OCI-LY1 (cell line): ENCODE results near the gene ITIH2.

ENCODE experiments used
- H2AFZ ChIP-seq: fragments of 200-600 bp; sonication (generic), shearing (Covaris generic); 2 replicates; pipeline ENCODE4 v1.6.0; 2014; ENCODE audit warnings: antibody characterized with exemption, mild to moderate bottlenecking, low read length
- H3F3A ChIP-seq: fragments of 200-600 bp; sonication (generic), shearing (Covaris generic); 2 replicates; pipeline ENCODE4 v1.6.0; 2014; ENCODE audit warnings: mild to moderate bottlenecking, antibody characterized with exemption, low read length, moderate library complexity; ENCODE audit not compliant: insufficient read depth
- H3K27ac ChIP-seq: fragments of 200-600 bp; sonication (generic); 2 replicates; pipeline ENCODE4 v1.5.1; 2014; ENCODE audit warnings: low read length, mixed run types, mild to moderate bottlenecking, low read depth; ENCODE audit not compliant: poor library complexity, severe bottlenecking
- H3K27me3 ChIP-seq: fragments of 200-600 bp; sonication (generic); 2 replicates; pipeline ENCODE4 v1.6.0; 2014; ENCODE audit warnings: antibody characterized with exemption, mild to moderate bottlenecking, low read length, moderate library complexity; ENCODE audit not compliant: insufficient read depth
- H3K36me3 ChIP-seq: fragments of 200-600 bp; sonication (generic); 2 replicates; pipeline ENCODE4 v1.6.1; 2014; ENCODE audit warnings: mild to moderate bottlenecking, antibody characterized with exemption, low read length, moderate library complexity, mixed read lengths; ENCODE audit not compliant: insufficient read depth
- H3K4me1 ChIP-seq: fragments of 200-600 bp; sonication (generic); 2 replicates; pipeline ENCODE4 v1.5.1; 2014; ENCODE audit warnings: mild to moderate bottlenecking, low read length, moderate library complexity; ENCODE audit not compliant: insufficient read depth, severe bottlenecking
- H3K4me2 ChIP-seq: fragments of 200-600 bp; sonication (generic), shearing (Covaris generic); 2 replicates; pipeline ENCODE4 v1.6.1; 2014; ENCODE audit warnings: low read length
- H3K4me3 ChIP-seq: fragments of 200-600 bp; sonication (generic); 2 replicates; pipeline ENCODE4 v1.5.1; 2014; ENCODE audit warnings: low read length, low read depth, mild to moderate bottlenecking, mixed read lengths; ENCODE audit not compliant: poor library complexity, severe bottlenecking
- H3K79me2 ChIP-seq: fragments of 200-600 bp; shearing (Covaris generic); 2 replicates; pipeline ENCODE4 v1.6.1; 2016; ENCODE audit warnings: mixed run types, low read length, mixed read lengths; ENCODE audit not compliant: insufficient read depth
- H3K9ac ChIP-seq: fragments of 200-600 bp; sonication (generic), shearing (Covaris generic); 2 replicates; pipeline ENCODE4 v1.6.1; 2014; ENCODE audit warnings: mild to moderate bottlenecking, low read length, mixed read lengths
- H3K9me2 ChIP-seq: fragments of 200-600 bp; sonication (generic), shearing (Covaris generic); 2 replicates; pipeline ENCODE4 v1.6.1; 2014; ENCODE audit warnings: low read depth, mild to moderate bottlenecking, low read length, mixed read lengths
- H3K9me3 ChIP-seq: fragments of 200-600 bp; shearing (Covaris generic); 2 replicates; pipeline ENCODE4 v1.6.1; 2014; ENCODE audit warnings: low read length, mixed read lengths
- H4K20me1 ChIP-seq: fragments of 200-600 bp; sonication (generic), shearing (Covaris generic); 2 replicates; pipeline ENCODE4 v1.6.0; 2016; ENCODE audit warnings: mild to moderate bottlenecking, low read length; ENCODE audit not compliant: insufficient read depth
- CTCF ChIP-seq: fragments of 200-600 bp; sonication (generic), shearing (Covaris generic); IDR thresholded peaks from 2 replicates; pipeline ENCODE4 v1.5.1; 2017; ENCODE audit warnings: mild to moderate bottlenecking, antibody characterized with exemption, low read length, moderate library complexity, mixed read lengths
- EZH2 ChIP-seq: fragments of 200-600 bp; sonication (generic), shearing (Covaris generic); IDR thresholded peaks from 2 replicates; pipeline ENCODE4 v1.8.0; 2017; ENCODE audit warnings: borderline replicate concordance, mixed run types, mild to moderate bottlenecking, antibody characterized with exemption, low read length, moderate library complexity, mixed read lengths

Gene ITIH2

GRCh38 chr10:7722927-7723529 lies 19.9 kb downstream of the ITIH2 start:
- H3K4me2 ChIP-seq = no peak overlapping the region
- H3K36me3 ChIP-seq = no peaks in the 10 kb centered on the region
- no peak overlapping the region for H3K27ac ChIP-seq
- no peaks in the 10 kb centered on the region for H3K79me2 ChIP-seq
- no peaks in the 10 kb centered on the region for H3K4me1 ChIP-seq
- H3K4me3 ChIP-seq = no peak overlapping the region
- H3K9me2 ChIP-seq = no peaks in the 10 kb centered on the region
- TF ChIP-seq CTCF (no peak), EZH2 (no peak)
- H3K9ac ChIP-seq = no peak overlapping the region
- no peaks in the 10 kb centered on the region for H3K27me3 ChIP-seq
- no peaks in the 10 kb centered on the region for H3K9me3 ChIP-seq
- no peak overlapping the region for H2AFZ ChIP-seq
- H3F3A ChIP-seq = no peaks in the 10 kb centered on the region
- H4K20me1 ChIP-seq = no peaks in the 10 kb centered on the region

GRCh38 chr10:7734821-7735220 lies 31.7 kb downstream of the ITIH2 start:
- Histone ChIP-seq H2AFZ (no peak overlapping the region), H3F3A (no peaks in the 10 kb centered on the region), H3K79me2 (no peaks in the 10 kb centered on the region), H3K9ac (no peak overlapping the region), H3K36me3 (no peaks in the 10 kb centered on the region), H3K27me3 (no peaks in the 10 kb centered on the region), H3K9me3 (no peaks in the 10 kb centered on the region), H3K4me3 (no peak overlapping the region), H3K4me2 (no peak overlapping the region), H3K27ac (no peak overlapping the region), H3K9me2 (no peaks in the 10 kb centered on the region), H3K4me1 (no peaks in the 10 kb centered on the region), H4K20me1 (no peaks in the 10 kb centered on the region)
- TF ChIP-seq EZH2 (no peak), CTCF (no peak)

- TF ChIP-seq EZH2 (no peak), CTCF (no peak)
Measured at GRCh38 chr10:7738536-7739407, 35.7 kb downstream of the ITIH2 start.

More at GRCh38 chr10:7738536-7739407, 35.7 kb downstream of the ITIH2 start:
- no peaks in the 10 kb centered on the region for H4K20me1 ChIP-seq
- H3K4me2 ChIP-seq = no peak overlapping the region
- no peaks in the 10 kb centered on the region for H3K79me2 ChIP-seq
- H2AFZ ChIP-seq = no peak overlapping the region
- no peaks in the 10 kb centered on the region for H3K4me1 ChIP-seq
- H3K9me3 ChIP-seq = no peaks in the 10 kb centered on the region
- no peaks in the 10 kb centered on the region for H3K36me3 ChIP-seq
- H3F3A ChIP-seq = no peaks in the 10 kb centered on the region
- no peaks in the 10 kb centered on the region for H3K27me3 ChIP-seq
- no peak overlapping the region for H3K9ac ChIP-seq
- H3K9me2 ChIP-seq = no peaks in the 10 kb centered on the region
- no peak overlapping the region for H3K4me3 ChIP-seq
- no peak overlapping the region for H3K27ac ChIP-seq
